GM23248 (cell line): ENCODE results near the gene DENND1A.

Source experiments
- EZH2 ChIP-seq: fragments of 200-600 bp; sonication (generic); IDR thresholded peaks from 2 replicates; pipeline ENCODE4 v1.6.1; 2018; ENCODE audit warnings: antibody characterized with exemption, mild to moderate bottlenecking; ENCODE audit not compliant: insufficient read depth, poor library complexity, severe bottlenecking
- EZH2phosphoT487 ChIP-seq: fragments of 200-600 bp; sonication (generic); IDR thresholded peaks from 2 replicates; pipeline ENCODE4 v1.6.1; 2018; ENCODE audit warnings: antibody characterized with exemption, moderate library complexity, mild to moderate bottlenecking, low read depth; ENCODE audit not compliant: insufficient read depth

DNA sequence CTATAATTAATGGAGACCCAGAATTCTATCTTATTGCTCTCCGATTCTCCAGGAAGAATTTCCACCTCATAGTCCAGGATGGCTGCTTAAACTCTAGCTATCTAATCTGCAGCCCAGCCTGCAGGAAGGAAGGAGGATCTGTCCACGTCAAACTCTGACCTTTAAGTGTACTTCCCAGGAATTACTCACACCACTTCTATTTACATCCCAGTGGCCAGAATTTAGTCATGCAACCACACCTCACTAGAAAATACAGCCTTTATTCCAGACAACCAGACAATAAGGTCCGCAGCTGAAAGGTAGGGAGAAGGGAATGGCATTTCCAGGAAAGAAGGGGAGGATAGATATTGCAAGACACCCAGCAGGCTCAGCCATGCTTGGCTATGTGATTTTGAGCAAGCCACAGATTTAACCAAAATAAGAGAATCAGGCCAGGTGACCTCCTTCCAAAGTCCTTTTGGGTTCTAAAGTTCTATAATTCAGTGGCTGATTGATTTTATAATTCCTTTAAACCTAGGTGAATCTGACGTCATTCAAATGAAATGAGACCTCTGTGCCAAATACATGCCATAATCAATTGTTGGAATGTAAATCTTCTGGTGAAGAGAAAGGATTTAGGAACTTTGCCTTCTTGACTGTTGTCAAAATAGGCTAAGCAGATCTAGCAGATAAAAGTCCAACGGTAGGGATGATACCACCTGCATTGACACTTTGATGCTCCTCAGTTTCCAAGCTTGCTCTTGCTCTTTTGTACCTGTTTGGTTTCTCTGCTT is 3.7 kb upstream of the DENND1A start:
- TF ChIP-seq EZH2 (no peak), EZH2phosphoT487 (no peak)
